NCI-H526 treated with DMSO at 0.1 percent for 48 hours (cell line): ENCODE results near the gene GLI3.

ENCODE experiments used
- DNase-seq: peaks from one replicate; lab custom pipeline; 2025; lab: John Stamatoyannopoulos, UW

GLI3 gene

GRCh38 chr7:42236976-42237810 is at the start of gene GLI3:
Gene GLI3 (minus strand): TSS chr7:42237209. CDS start chr7:42223253, 13,956 bp downstream.
- DNase-seq = no peak

GRCh38 chr7:42285383-42285824 is 48.4 kb upstream of the GLI3 start:
- DNase-seq = no peak

GRCh38 chr7:42283553-42283952 is 46.5 kb upstream of the GLI3 start:
- DNase-seq = no peak

GRCh38 chr7:42278344-42278743 is 41.3 kb upstream of the GLI3 start:
- DNase-seq = no peak

DNA sequence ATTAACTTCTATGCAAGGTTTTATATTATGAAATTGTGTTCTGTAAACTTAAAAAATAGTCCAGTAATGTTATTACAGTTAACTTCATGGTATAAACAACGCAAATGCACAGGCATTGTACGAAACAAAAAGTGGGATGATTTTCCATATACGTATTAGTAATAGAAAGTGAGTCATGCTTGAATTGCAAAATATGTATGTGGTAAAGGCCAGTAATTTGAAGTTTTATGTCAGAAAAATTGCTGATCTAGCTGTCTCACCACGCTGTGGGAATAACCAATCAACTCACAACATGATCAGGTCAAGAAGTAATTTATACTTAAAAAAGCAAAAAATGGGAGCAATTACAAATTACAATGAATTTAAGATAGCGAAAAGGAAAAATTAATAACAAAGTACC is 37.0 kb upstream of the GLI3 start:
- DNase-seq = no peak

DNA sequence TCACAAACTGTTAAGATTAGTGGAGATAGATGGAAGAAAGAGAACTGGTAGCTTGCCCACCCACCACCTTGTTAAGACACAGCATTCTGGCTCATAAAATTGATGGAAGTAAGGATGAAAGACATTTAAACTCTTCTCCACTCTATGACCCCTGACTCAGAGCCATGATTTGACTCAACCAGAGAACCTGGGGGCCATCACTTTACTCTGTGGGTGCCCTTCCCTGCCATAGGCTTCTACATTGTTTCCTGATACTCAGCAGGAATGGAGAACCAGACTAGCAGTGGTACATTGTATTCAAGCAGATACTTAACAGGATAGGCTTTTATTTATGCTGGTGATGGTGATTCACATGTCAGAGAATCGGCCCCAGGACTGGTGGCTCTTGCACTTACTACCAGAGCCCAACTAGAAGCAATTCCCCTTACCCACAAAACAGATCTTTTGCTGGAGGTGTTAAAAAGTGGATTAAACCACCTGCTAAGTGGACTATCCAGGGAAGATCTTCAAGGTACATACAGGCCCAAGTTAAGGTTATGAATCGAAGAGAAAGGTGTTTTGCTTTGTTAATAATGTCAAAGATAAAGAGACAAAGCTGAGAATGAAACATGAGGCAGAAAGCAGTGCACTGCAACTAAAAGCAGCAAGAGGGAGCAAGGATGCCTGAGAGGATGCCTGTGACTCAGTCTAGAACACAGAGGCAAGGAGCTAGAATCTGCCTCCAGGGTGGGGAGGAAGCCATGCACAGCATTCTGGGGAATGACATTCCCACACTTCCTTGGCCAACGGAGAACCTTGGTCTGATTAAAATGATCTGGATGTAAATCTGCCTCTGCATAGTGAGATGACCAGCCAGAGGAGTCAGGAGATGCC is 36.0 kb upstream of the GLI3 start:
- no peak for DNase-seq

- no peak for DNase-seq
Measured at GRCh38 chr7:42269161-42269560, 32.2 kb upstream of the GLI3 start.

DNA sequence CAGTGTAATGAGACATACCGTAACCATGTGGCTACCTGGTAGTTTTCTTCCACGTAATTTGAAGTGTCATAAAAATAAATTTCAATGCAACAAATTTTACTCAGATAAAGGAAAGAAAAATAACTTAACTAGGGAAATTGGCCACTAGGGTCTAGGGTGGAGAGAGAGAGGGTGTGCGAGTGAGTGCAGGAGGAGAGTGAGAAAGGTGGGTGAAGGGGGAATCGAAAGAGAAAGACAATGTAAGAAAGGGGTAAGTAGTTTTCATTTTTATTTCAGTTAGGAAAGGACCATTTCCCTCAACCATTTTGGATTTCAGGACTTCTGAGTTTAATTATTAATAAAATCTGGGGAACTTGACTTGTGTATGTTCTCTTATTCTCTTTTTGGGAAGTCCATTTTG is 27.7 kb upstream of the GLI3 start:
- DNase-seq = no peak

DNA sequence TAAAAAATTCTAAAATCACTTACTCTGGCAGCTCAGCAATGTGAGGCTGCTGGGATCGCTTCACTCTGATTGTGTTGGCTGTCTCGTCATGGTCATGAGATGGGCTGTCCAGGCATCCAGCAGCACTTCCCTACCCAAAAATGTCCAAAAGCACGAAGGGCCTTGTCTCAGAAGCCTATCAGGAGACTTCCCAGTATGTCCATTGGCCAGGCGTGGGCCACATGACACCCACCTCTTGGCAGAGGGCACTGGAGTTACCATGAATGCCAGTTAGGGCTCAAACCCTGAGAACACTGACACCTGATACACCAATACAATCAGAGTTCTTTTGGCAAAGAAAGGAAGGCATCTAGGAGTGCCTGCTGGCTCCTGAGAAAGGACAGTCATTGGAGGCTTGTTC is 27.0 kb upstream of the GLI3 start:
- no peak for DNase-seq

DNA sequence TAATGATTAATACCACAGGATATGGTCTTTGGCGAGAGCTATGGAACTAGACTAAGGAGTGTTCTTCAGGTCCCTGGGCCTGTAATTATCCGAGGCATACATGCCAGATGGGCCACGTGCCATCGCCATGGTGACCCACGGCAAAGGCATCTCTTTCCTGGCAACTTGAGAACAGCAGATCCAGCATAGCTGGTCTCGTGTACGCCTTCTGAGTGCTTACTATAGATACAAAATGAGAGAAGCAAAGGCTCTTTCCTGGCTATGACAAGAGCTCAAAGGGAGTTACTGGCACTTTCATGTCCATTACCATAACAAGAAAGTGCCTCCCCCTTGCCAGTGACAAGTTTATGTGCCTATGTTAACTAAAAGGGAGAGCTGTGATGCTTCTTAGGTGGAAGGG is 26.0 kb upstream of the GLI3 start:
- no peak for DNase-seq

DNA sequence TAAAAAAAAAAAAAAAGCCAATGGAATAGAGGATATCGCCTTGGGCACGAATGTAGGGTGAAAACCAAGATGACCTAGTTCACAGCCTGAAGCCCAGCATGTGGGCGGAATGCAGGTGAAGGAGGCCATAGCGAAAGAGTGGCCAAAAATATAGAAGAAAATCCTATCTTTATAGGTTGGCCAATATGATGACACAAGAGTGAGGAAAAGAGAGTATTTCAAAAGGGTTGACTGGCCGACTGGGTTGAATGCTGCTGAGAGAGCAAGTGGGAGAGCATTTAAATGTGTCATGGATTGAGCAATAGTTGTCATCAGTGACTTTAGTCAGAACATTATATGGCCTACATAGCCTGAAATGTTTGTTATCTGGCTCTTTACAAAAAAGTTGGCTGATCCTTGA is 17.2 kb upstream of the GLI3 start:
- no peak for DNase-seq

- DNase-seq = no peak
Measured at GRCh38 chr7:42253316-42253715, 16.3 kb upstream of the GLI3 start.

DNA sequence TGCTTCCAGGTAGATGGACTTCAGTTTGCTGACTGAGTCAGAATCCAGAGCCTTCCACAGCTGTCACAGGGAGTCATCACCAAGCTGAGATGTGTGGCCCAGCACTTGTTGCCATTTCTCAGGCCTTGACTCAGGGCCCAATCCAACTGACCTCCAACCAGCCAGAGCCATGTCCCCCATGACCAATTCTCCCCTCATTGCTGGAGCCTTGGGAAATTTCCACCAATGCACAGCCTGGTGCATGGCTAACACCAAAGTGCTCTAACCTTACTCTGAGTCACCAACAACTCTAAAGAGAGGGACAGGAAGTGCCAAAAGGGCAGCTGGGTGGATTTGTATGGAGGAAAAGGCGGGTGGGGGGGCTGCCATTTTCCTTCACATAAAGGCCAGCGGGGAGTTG is 13.4 kb upstream of the GLI3 start:
- DNase-seq = no peak

- no peak for DNase-seq
Measured at GRCh38 chr7:42248579-42248978, 11.6 kb upstream of the GLI3 start.

GRCh38 chr7:42247301-42247700 is 10.3 kb upstream of the GLI3 start:
- no peak for DNase-seq

GRCh38 chr7:42244828-42245227 is 7.8 kb upstream of the GLI3 start:
- no peak for DNase-seq

DNA sequence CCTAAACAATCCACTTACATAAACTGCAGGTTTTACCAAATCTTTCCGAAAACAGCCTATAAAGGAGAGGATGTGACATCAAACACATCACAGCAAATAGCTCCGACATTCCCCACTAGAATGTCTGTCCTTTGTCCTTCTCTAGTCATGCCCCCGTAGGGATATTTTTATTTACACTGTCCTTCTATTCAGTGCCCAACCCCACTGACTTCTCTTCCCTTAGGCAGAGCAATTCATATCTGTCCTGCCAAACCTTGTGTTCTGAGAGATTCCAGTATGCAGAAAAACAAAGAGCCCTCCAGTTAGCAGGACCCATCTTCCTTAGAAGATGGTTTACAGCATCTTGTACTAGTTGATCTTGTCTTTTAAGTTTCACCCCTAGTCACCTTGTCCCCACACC is 5.4 kb upstream of the GLI3 start:
- DNase-seq = no peak

DNA sequence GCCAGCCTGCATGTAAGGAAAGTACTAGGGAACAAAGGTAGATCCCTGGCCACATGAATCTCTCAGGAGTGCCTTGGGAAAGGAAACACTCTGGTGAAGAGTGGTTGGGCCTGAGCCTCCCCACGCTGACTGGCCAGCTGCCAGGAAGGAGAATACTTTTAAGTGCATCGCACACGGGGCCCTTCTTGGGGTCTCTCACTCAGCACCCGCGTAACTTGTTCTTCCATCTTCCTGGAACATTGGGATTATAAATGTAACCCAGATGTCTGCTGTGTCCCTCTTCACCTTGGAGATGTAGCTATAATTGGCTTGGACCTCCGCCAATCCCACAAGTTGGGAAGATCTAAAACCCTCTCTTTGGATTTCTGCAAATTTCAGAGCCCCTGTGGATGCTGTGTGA is 4.4 kb upstream of the GLI3 start:
- DNase-seq = no peak

DNA sequence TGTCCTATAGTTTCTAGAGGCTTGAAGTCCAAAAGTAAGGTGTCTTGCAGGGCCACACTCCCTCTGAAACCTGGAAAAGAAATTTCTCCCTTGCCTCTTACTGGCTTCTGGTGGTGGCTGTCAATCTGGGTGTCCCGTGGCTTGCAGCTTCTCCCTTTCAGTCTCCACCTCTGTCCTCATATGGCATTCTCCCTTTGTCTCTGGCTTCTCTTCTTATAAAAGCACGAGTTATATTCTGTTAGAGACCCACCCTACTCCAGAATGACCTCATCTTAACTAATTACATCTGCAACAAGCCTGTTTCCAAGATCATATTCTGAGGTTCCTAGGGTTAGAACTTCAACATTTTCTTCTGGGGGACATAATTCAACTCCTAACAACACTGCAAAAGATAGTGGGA is 3.4 kb upstream of the GLI3 start:
- no peak for DNase-seq

- no peak for DNase-seq
Measured at GRCh38 chr7:42238709-42239366, 1.8 kb upstream of the GLI3 start.

GRCh38 chr7:42237811-42238541 is 967 bp upstream of the GLI3 start:
- no peak for DNase-seq
